Gastroesophageal sphincter (tissue), 3 donors: Measurements from ENCODE around the gene DHX35.

Experiments
- CTCF ChIP-seq, 4 experiments: fragments of 200-600 bp in 2 of 4; fragments of 450-650 bp in 2 of 4; sonication (generic) in 1 of 4; IDR thresholded peaks; one replicate each; pipeline ENCODE4 v1.5.1; 2017 to 2019; ENCODE audit warnings: antibody characterized with exemption in 4 of 4, mild to moderate bottlenecking in 2 of 4, moderate library complexity in 2 of 4
- EP300 ChIP-seq: sonication (generic); formaldehyde crosslinking; IDR thresholded peaks from one replicate; pipeline ENCODE4 v1.6.1; 2017; ENCODE audit warnings: antibody characterized with exemption, mild to moderate bottlenecking
- POLR2AphosphoS5 ChIP-seq: sonication (generic); formaldehyde crosslinking; IDR thresholded peaks from one replicate; pipeline ENCODE4 v1.6.1; 2017; ENCODE audit warnings: antibody characterized with exemption

- TF ChIP-seq POLR2AphosphoS5 (no peak), EP300 (no peak), CTCF (IDR thresholded peaks at IDR 0.05) (no peak)
Measured at GRCh38 chr20:39016041-39016440, 53.9 kb downstream of the DHX35 start.
